Thyroid gland (tissue), 4 donors: ENCODE results near the gene CXCL9. TPM values are rescaled to one million over a fixed set of nuclear protein-coding genes. Genes with fewer than 3 reads are reported as not detected.

Experiments
- DNase-seq, 2 donors: peaks; one replicate each; pipeline ENCODE4 v3.0.0-alpha.2; 2019
- H3K27ac ChIP-seq, 3 donors: fragments of 200-600 bp; sonication (generic); 1 replicate in 2 of 3; 2 replicates in 1 of 3; pipeline ENCODE4 v1.5.1; 2016 to 2019; ENCODE audit warnings: mild to moderate bottlenecking in 1 of 3, moderate library complexity in 1 of 3
- H3K27me3 ChIP-seq: fragments of 200-600 bp; sonication (generic); one replicate; pipeline ENCODE4 v1.5.1; 2019
- H3K36me3 ChIP-seq, 2 donors: fragments of 200-600 bp; sonication (generic); one replicate each; pipeline ENCODE4 v1.5.1; 2016 to 2019
- H3K4me1 ChIP-seq, 2 donors: fragments of 200-600 bp; sonication (generic); one replicate each; pipeline ENCODE4 v1.5.1; 2017 to 2019
- H3K4me3 ChIP-seq, 3 donors: fragments of 200-600 bp; sonication (generic); replicated peaks in 1 of 3; 1 replicate in 2 of 3; 2 replicates in 1 of 3; pipeline ENCODE4 v1.5.1; 2016; ENCODE audit warnings: mild to moderate bottlenecking in 1 of 3
- H3K9me3 ChIP-seq: fragments of 200-600 bp; sonication (generic); one replicate; pipeline ENCODE4 v1.5.1; 2017
- CTCF ChIP-seq, 6 experiments: fragments of 200-600 bp in 3 of 6; fragments of 450-650 bp in 3 of 6; sonication (generic) in 3 of 6; IDR thresholded peaks; one replicate each; pipeline ENCODE4 v1.5.1; 2016 to 2019; ENCODE audit warnings: antibody characterized with exemption in 6 of 6, mild to moderate bottlenecking in 2 of 6, inconsistent platforms in 1 of 6, moderate library complexity in 1 of 6
- POLR2A ChIP-seq, 2 donors: fragments of 450-650 bp; IDR thresholded peaks; one replicate each; pipeline ENCODE4 v1.6.1; 2017; ENCODE audit warnings: antibody characterized with exemption in 2 of 2, mild to moderate bottlenecking in 2 of 2, moderate library complexity in 1 of 2
- WGBS, 2 donors: methylation state at CpG; one replicate each; pipeline ENCODE4 v1.1.5; 2017; 5-methylcytosine and 5-hydroxymethylcytosine counted together
- intact Hi-C: fragments of 100-400 bp; cut with DNase I; formaldehyde crosslinking; loops from one replicate; pipeline ENCODE4 v1.15.1; 2023
- total RNA-seq, 4 donors: library from RNA; depleted of rRNA; stranded (reverse); fragments of >200 nt; gene quantifications; one replicate each; pipeline ENCODE4 v1.2.3, GENCODE V29; 2016

The CXCL9 gene
- total RNA-seq, 4 donors from 2014 or later, result 0.75 to 3.8 (median 1.7) TPM

- WGBS, 2 donors, result 95 to 97% methylated on average over 16 to 19 of the region's 31 CpGs
- DNase-seq, result no peak
- no peak overlapping the region for H3K27ac ChIP-seq
Measured at GRCh38 chr4:76011018-76011670, 3.8 kb upstream of the CXCL9 start.

GRCh38 chr4:76010576-76010975 lies 3.3 kb upstream of the CXCL9 start:
- no peak overlapping the region for H3K4me3 ChIP-seq

More at GRCh38 chr4:76011018-76011670, 3.8 kb upstream of the CXCL9 start:
- TF ChIP-seq POLR2A (IDR thresholded peaks at IDR 0.05) (no peak), CTCF (IDR thresholded peaks at IDR 0.05) (no peak)
- intact Hi-C loops, result no loop called here
- no peak overlapping the region for H3K4me3 ChIP-seq
- no peaks in the 10 kb centered on the region for H3K36me3 ChIP-seq
- H3K9me3 ChIP-seq, result no peaks in the 10 kb centered on the region
- peaks cover 0 to 12% of the 10 kb centered on the region in 2 donors for H3K4me1 ChIP-seq
- no peaks in the 10 kb centered on the region for H3K27me3 ChIP-seq

GRCh38 chr4:76009311-76009710 lies 2.0 kb upstream of the CXCL9 start:
- WGBS, 2 donors, result 86 to 88% methylated on average over 5 of the region's 5 CpGs
- no peaks in the 10 kb centered on the region for H3K9me3 ChIP-seq
- H3K4me3 ChIP-seq, result no peak overlapping the region
- no peaks in the 10 kb centered on the region for H3K36me3 ChIP-seq
- H3K4me1 ChIP-seq, result peaks cover 0 to 12% of the 10 kb centered on the region in 2 donors
- DNase-seq, result no peak
- intact Hi-C loops, result no loop called here
- H3K27me3 ChIP-seq, result no peaks in the 10 kb centered on the region
- no peak overlapping the region for H3K27ac ChIP-seq
- TF ChIP-seq CTCF (IDR thresholded peaks at IDR 0.05) (no peak), POLR2A (IDR thresholded peaks at IDR 0.05) (no peak)

More at GRCh38 chr4:76010576-76010975, 3.3 kb upstream of the CXCL9 start:
- no peak for DNase-seq
- 95 to 97% methylated on average over 13 of the region's 13 CpGs for WGBS, 2 donors
- no peaks in the 10 kb centered on the region for H3K27me3 ChIP-seq
- H3K4me1 ChIP-seq, result peaks cover 0 to 12% of the 10 kb centered on the region in 2 donors
- intact Hi-C loops, result no loop called here
- no peaks in the 10 kb centered on the region for H3K36me3 ChIP-seq
- H3K27ac ChIP-seq, result no peak overlapping the region
- no peaks in the 10 kb centered on the region for H3K9me3 ChIP-seq
- TF ChIP-seq POLR2A (IDR thresholded peaks at IDR 0.05) (no peak), CTCF (IDR thresholded peaks at IDR 0.05) (no peak)

GRCh38 chr4:76003620-76004019 lies 3.7 kb downstream of the CXCL9 start:
- Histone ChIP-seq H3K27ac (no peak overlapping the region), H3K4me3 (no peak overlapping the region), H3K27me3 (no peaks in the 10 kb centered on the region), H3K36me3 (no peaks in the 10 kb centered on the region), H3K4me1 (no peaks in the 10 kb centered on the region), H3K9me3 (no peaks in the 10 kb centered on the region)
- no peak for DNase-seq
- no peak for TF ChIP-seq CTCF (IDR thresholded peaks at IDR 0.05)
- TF ChIP-seq POLR2A (IDR thresholded peaks at IDR 0.05), result no peak
- intact Hi-C loops, result no loop called here
- 83 to 89% methylated on average over 3 of the region's 3 CpGs for WGBS, 2 donors

- H3K27me3 ChIP-seq, result no peaks in the 10 kb centered on the region
- no peaks in the 10 kb centered on the region for H3K36me3 ChIP-seq
- H3K27ac ChIP-seq, result no peak overlapping the region
- DNase-seq, result no peak
- intact Hi-C loops, result no loop called here
- no peaks in the 10 kb centered on the region for H3K4me1 ChIP-seq
- no peak overlapping the region for H3K4me3 ChIP-seq
- 67 to 79% methylated on average over 2 of the region's 2 CpGs for WGBS, 2 donors
- TF ChIP-seq POLR2A (IDR thresholded peaks at IDR 0.05) (no peak), CTCF (IDR thresholded peaks at IDR 0.05) (no peak)
- no peaks in the 10 kb centered on the region for H3K9me3 ChIP-seq
Measured at GRCh38 chr4:76003035-76003434, 4.3 kb downstream of the CXCL9 start.
